Natural killer cell (primary cell): ENCODE results near the gene PEPD. TPM values are rescaled to one million over a fixed set of nuclear protein-coding genes. Genes with fewer than 3 reads are reported as not detected.

Source experiments
- ATAC-seq, 3 donors: fragments of 150-1000 bp in 2 of 3; fragments of 200-7000 bp in 1 of 3; cut with Tn5 transposase; 1 replicate in 1 of 3; 2 replicates in 2 of 3; pipeline ENCODE4 v1.10.0; 2021; ENCODE audit warnings: mild to moderate bottlenecking in 2 of 3, moderate library complexity in 2 of 3
- DNase-seq, 2 donors: peaks; one replicate each; pipeline versions ENCODE4 v3.0.0 to v3.0.0-alpha.2; 2013 to 2021; ENCODE audit warnings: mixed read lengths in 1 of 2
- H3K27ac ChIP-seq: one replicate; pipeline ENCODE4 v1.5.1; 2013; ENCODE audit warnings: mild to moderate bottlenecking, low read length
- H3K27me3 ChIP-seq: one replicate; pipeline ENCODE4 v1.6.1; 2013; ENCODE audit warnings: low read length; ENCODE audit not compliant: control insufficient read depth, insufficient read depth
- H3K36me3 ChIP-seq: one replicate; pipeline ENCODE4 v1.6.1; 2013; ENCODE audit warnings: low read length; ENCODE audit not compliant: control insufficient read depth, insufficient read depth
- H3K4me1 ChIP-seq: one replicate; pipeline ENCODE4 v1.6.1; 2013; ENCODE audit warnings: low read length; ENCODE audit not compliant: control insufficient read depth, insufficient read depth
- H3K4me3 ChIP-seq: one replicate; pipeline ENCODE4 v1.5.1; 2013; ENCODE audit warnings: low read length
- H3K9me3 ChIP-seq: one replicate; pipeline ENCODE4 v1.6.1; 2013; ENCODE audit warnings: low read length; ENCODE audit not compliant: control insufficient read depth, insufficient read depth
- H3K27ac Mint-ChIP-seq, 2 donors: one replicate each; pipeline ENCODE4 v1.8.0; 2022; ENCODE audit warnings: mild to moderate bottlenecking in 2 of 2, mixed read lengths in 2 of 2, moderate library complexity in 1 of 2
- H3K27me3 Mint-ChIP-seq, 2 donors: one replicate each; pipeline ENCODE4 v1.8.0; 2022; ENCODE audit warnings: low read depth in 2 of 2, mixed read lengths in 2 of 2
- H3K36me3 Mint-ChIP-seq: one replicate; pipeline ENCODE4 v1.8.0; 2022; ENCODE audit warnings: mixed read lengths
- H3K4me1 Mint-ChIP-seq, 2 donors: one replicate each; pipeline ENCODE4 v1.8.0; 2022; ENCODE audit warnings: mixed read lengths in 2 of 2
- H3K4me3 Mint-ChIP-seq: one replicate; pipeline ENCODE4 v1.8.0; 2022; ENCODE audit warnings: mild to moderate bottlenecking, moderate library complexity, mixed read lengths
- H3K9me3 Mint-ChIP-seq, 2 donors: one replicate each; pipeline ENCODE4 v1.8.0; 2022; ENCODE audit warnings: mixed read lengths in 2 of 2
- CTCF ChIP-seq: fragments of 200-600 bp; IDR thresholded peaks from one replicate; pipeline ENCODE4 v1.8.0; 2022; ENCODE audit warnings: antibody characterized with exemption
- WGBS: methylation state at CpG from one replicate; pipeline ENCODE4 v1.1.7; 2013; ENCODE audit warnings: missing lambda C conversion rate; ENCODE audit not compliant: insufficient coverage; 5-methylcytosine and 5-hydroxymethylcytosine counted together
- intact Hi-C: fragments of 100-400 bp; cut with micrococcal nuclease; formaldehyde crosslinking; loops from one replicate; pipeline ENCODE4 v1.14.2; 2022
- total RNA-seq, 4 donors: library from RNA; stranded (reverse); fragments of 120-200 nt in 1 of 4; gene quantifications; one replicate each; pipeline versions ENCODE4 v1.2.3 to v1.2.4, GENCODE V29; 2013 to 2022

The PEPD gene
- total RNA-seq, 3 donors from 2014 or later (not counting 1 experiment from before 2014, with no cell fraction given) = 33.9 to 42.2 (median 40.9) TPM

DNA sequence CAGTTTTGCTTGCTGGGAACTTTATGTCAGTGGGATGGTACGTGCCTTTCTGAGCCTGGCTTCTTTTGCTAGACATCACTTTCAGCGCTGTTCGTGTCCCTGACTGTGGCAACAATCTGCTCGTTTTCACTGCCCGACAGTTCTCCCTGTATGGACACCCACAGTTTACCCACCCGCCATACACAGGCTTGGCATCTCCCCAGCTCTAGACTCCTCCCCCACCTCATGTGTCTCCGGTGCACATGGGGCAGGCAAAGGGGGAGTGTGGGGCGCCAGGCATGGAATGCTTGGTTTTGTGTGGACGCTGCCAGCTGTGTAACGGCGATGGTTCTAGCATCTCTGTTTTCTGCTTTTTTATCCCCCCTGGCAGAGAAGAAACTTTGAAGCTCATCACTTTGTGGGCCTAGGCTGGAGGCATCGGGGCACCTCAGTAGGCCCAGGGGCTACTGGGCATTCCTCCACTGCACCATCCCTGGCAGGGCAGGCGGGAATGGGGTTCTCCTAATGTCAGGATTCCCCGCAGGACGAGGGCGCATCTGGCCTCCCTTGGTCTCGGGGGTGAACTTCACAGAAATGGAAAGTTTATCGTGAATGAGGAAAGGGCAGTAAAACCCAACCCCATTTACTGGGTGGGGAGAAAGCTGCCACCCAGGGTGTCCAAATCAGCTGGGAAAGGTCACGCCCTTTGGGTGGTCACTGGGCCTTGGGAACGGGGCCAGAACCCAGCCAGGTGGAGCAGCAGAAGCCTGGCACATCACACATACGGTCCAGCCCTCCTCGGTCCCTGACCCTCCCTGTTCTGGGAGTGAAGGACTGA lies 87.3 kb downstream of the PEPD start:
- ATAC-seq (no peak), DNase-seq (no peak)
- peaks cover 11% of the 10 kb centered on the region for H3K4me1 ChIP-seq
- no peak overlapping the region for H3K27ac ChIP-seq
- H3K36me3 ChIP-seq = no peaks in the 10 kb centered on the region
- no peaks in the 10 kb centered on the region for H3K9me3 ChIP-seq
- TF ChIP-seq CTCF = no peak
- Mint-ChIP-seq H3K36me3 (no peaks in the 10 kb centered on the region), H3K27ac (no peak overlapping the region), H3K4me3 (no peak overlapping the region), H3K27me3 (no peaks in the 10 kb centered on the region), H3K4me1 (peaks cover 6 to 9% of the 10 kb centered on the region in 2 donors), H3K9me3 (no peaks in the 10 kb centered on the region)
- 94% methylated on average over 22 of the region's 22 CpGs for WGBS
- no peak overlapping the region for H3K4me3 ChIP-seq
- H3K27me3 ChIP-seq = no peaks in the 10 kb centered on the region
- intact Hi-C loops = no loop called here

DNA sequence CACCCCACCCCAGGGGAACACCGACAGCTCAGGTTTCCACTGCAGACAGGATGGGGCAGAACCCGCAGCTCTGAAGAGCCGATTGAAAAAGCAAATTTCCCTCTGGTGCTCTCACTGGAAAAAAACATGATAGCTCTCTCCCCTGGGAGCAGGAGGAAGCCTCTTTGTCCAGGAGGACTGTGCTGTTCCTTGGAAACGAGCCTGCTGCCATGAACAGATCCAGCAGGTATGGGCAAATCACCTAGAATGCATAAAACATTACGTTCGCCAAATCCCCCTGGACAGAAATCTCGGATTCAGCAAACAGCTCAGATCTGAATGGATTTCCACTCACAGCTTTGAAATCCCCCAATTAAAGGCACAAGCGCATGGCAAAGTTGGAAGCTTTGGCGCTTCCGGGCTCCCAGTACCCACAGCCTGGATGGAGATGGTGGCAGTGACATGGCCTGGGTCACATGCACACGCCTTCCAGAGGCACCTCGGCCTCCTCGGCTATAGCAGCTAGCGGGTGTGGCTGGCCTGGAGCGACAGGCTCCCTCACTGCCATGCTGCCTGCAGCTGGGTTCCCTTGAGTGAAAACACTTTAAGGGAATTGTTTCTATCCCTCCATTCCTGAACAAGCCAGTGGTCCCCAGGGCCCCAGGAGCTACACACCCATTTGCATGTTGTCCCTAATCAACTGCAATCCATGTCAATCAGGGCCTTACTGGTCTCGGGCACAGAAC lies 89.0 kb downstream of the PEPD start:
- Mint-ChIP-seq H3K36me3 (no peaks in the 10 kb centered on the region), H3K4me3 (no peak overlapping the region), H3K4me1 (peaks cover 6 to 9% of the 10 kb centered on the region in 2 donors), H3K9me3 (no peaks in the 10 kb centered on the region), H3K27ac (no peak overlapping the region), H3K27me3 (no peaks in the 10 kb centered on the region)
- ATAC-seq = no peak
- H3K27me3 ChIP-seq = no peaks in the 10 kb centered on the region
- H3K4me3 ChIP-seq = no peak overlapping the region
- no peaks in the 10 kb centered on the region for H3K9me3 ChIP-seq
- no peak overlapping the region for H3K27ac ChIP-seq
- no peaks in the 10 kb centered on the region for H3K36me3 ChIP-seq
- no peak for DNase-seq
- intact Hi-C loops = no loop called here
- no peak for TF ChIP-seq CTCF
- WGBS = 93% methylated on average over 16 of the region's 16 CpGs
- peaks cover 11% of the 10 kb centered on the region for H3K4me1 ChIP-seq

- Mint-ChIP-seq H3K4me1 (peaks cover 6 to 9% of the 10 kb centered on the region in 2 donors), H3K36me3 (no peaks in the 10 kb centered on the region), H3K27me3 (no peaks in the 10 kb centered on the region), H3K9me3 (no peaks in the 10 kb centered on the region), H3K27ac (no peak overlapping the region), H3K4me3 (no peak overlapping the region)
- ATAC-seq (no peak), DNase-seq (no peak)
- TF ChIP-seq CTCF = no peak
- intact Hi-C loops = no loop called here
- no peaks in the 10 kb centered on the region for H3K36me3 ChIP-seq
- peaks cover 11% of the 10 kb centered on the region for H3K4me1 ChIP-seq
- H3K4me3 ChIP-seq = no peak overlapping the region
- H3K27me3 ChIP-seq = no peaks in the 10 kb centered on the region
- no peak overlapping the region for H3K27ac ChIP-seq
- no peaks in the 10 kb centered on the region for H3K9me3 ChIP-seq
- WGBS = 69% methylated on average over 5 of the region's 5 CpGs
Measured at GRCh38 chr19:33432015-33432414, 89.6 kb downstream of the PEPD start.
